H1 (cell line): ENCODE measurements around the gene SLC8A3. TPM values are rescaled to one million over a fixed set of nuclear protein-coding genes. Genes with fewer than 3 reads are reported as not detected.

Source experiments
- CTCF ChIA-PET: fragments of 300-600 bp; sonication (Branson Sonifier 250); formaldehyde crosslinking; loops from one replicate; lab custom pipeline; 2021; ENCODE audit not compliant: partially characterized antibody; lab: Charles Lee
- POLR2A ChIA-PET: fragments of 300-600 bp; sonication (Branson Sonifier 250); formaldehyde crosslinking; loops from one replicate; lab custom pipeline; 2021; ENCODE audit warnings: inconsistent platforms; ENCODE audit not compliant: partially characterized antibody; lab: Charles Lee
- DNase-seq, 2 experiments: peaks; one replicate each; pipeline versions ENCODE4 v3.0.0 to v3.0.0-alpha.2; 2010 to 2022; ENCODE audit warnings: low spot score in 2 of 2, low read depth in 1 of 2, mixed read lengths in 1 of 2
- FAIRE-seq: peaks from 2 replicates; lab custom pipeline; 2011; peaks lifted over from hg19 to GRCh38; lab: Jason Lieb, UNC
- H2AFZ ChIP-seq: 2 replicates; pipeline ENCODE4 v1.8.1; 2012; ENCODE audit warnings: low read length, inconsistent platforms
- H2AK5ac ChIP-seq: 2 replicates; pipeline ENCODE4 v1.6.1; 2013; ENCODE audit warnings: low read depth, low read length
- H2BK120ac ChIP-seq: replicated peaks from 2 replicates; pipeline ENCODE3; 2013; ENCODE audit warnings: low read depth, low read length, inconsistent platforms
- H2BK12ac ChIP-seq: 2 replicates; pipeline ENCODE4 v1.6.1; 2013; ENCODE audit warnings: low read depth, low read length
- H2BK15ac ChIP-seq: 2 replicates; pipeline ENCODE4 v1.6.1; 2013; ENCODE audit warnings: low read length
- H2BK20ac ChIP-seq: 2 replicates; pipeline ENCODE4 v1.6.1; 2013; ENCODE audit warnings: low read length
- H2BK5ac ChIP-seq: 2 replicates; pipeline ENCODE4 v1.6.1; 2013; ENCODE audit warnings: low read depth, low read length
- H3K14ac ChIP-seq: 2 replicates; pipeline ENCODE4 v1.6.1; 2013; ENCODE audit warnings: inconsistent platforms; ENCODE audit not compliant: insufficient read length
- H3K18ac ChIP-seq: 2 replicates; pipeline ENCODE4 v1.6.1; 2013; ENCODE audit warnings: low read length; ENCODE audit errors: extremely low read depth
- H3K23ac ChIP-seq: 2 replicates; pipeline ENCODE4 v1.6.1; 2013; ENCODE audit warnings: inconsistent platforms; ENCODE audit not compliant: insufficient read length
- H3K23me2 ChIP-seq: 2 replicates; pipeline ENCODE4 v1.6.1; 2013; ENCODE audit warnings: low read depth, low read length
- H3K27ac ChIP-seq: 2 replicates; pipeline ENCODE4 v1.6.1; 2011; ENCODE audit warnings: low read depth, low read length, inconsistent platforms
- H3K27me3 ChIP-seq, 4 experiments: replicated peaks in 1 of 4; 1 replicate in 1 of 4; 2 replicates in 3 of 4; pipeline versions ENCODE4 v1.6.1 to v1.8.1; 2011 to 2013; ENCODE audit warnings: low read length in 3 of 4, mild to moderate bottlenecking in 3 of 4, inconsistent platforms in 2 of 4, mixed read lengths in 2 of 4, moderate library complexity in 1 of 4; ENCODE audit not compliant: control insufficient read depth in 3 of 4, insufficient read depth in 3 of 4; ENCODE audit errors: extremely low read depth in 1 of 4
- H3K36me3 ChIP-seq, 4 experiments: 2 replicates each; pipeline versions ENCODE4 v1.6.1 to v1.8.1; 2011 to 2013; ENCODE audit warnings: mild to moderate bottlenecking in 4 of 4, low read length in 3 of 4, moderate library complexity in 2 of 4, control low read depth in 1 of 4, inconsistent platforms in 1 of 4; ENCODE audit not compliant: insufficient read depth in 4 of 4, control insufficient read depth in 2 of 4
- H3K4ac ChIP-seq: replicated peaks from 2 replicates; pipeline ENCODE3; 2013; ENCODE audit warnings: low read length, low read depth, mixed read lengths, inconsistent platforms; ENCODE audit not compliant: insufficient read length
- H3K4me1 ChIP-seq, 4 experiments: replicated peaks in 1 of 4; 1 replicate in 1 of 4; 2 replicates in 3 of 4; pipeline versions ENCODE4 v1.6.1 to v1.8.1; 2011 to 2013; ENCODE audit warnings: low read length in 3 of 4, inconsistent platforms in 2 of 4, mixed read lengths in 1 of 4; ENCODE audit not compliant: insufficient read depth in 4 of 4, control insufficient read depth in 3 of 4
- H3K4me2 ChIP-seq, 2 experiments: 2 replicates each; pipeline versions ENCODE4 v1.6.1 to v1.8.1; 2011 to 2013; ENCODE audit warnings: low read depth in 2 of 2, low read length in 2 of 2, control low read depth in 1 of 2, inconsistent platforms in 1 of 2, mild to moderate bottlenecking in 1 of 2; ENCODE audit not compliant: insufficient read depth in 1 of 2
- H3K4me3 ChIP-seq, 4 experiments: fragments of 200-600, 300-600 bp in 1 of 4; sonication (generic), shearing (Covaris generic), sonication (Bioruptor Twin) in 1 of 4; 2 replicates each; pipeline versions ENCODE4 v1.5.1 to v1.8.1; 2011 to 2016; ENCODE audit warnings: low read length in 4 of 4, low read depth in 3 of 4, control low read depth in 2 of 4, inconsistent platforms in 2 of 4, mild to moderate bottlenecking in 2 of 4, mixed read lengths in 1 of 4, moderate library complexity in 1 of 4; ENCODE audit not compliant: insufficient read depth in 2 of 4; ENCODE audit errors: extremely low read depth in 1 of 4
- H3K56ac ChIP-seq: replicated peaks from 2 replicates; pipeline ENCODE3; 2013; ENCODE audit warnings: low read depth, mild to moderate bottlenecking, mixed read lengths, low read length, inconsistent platforms; ENCODE audit not compliant: insufficient read length
- H3K79me1 ChIP-seq: 2 replicates; pipeline ENCODE4 v1.6.1; 2013; ENCODE audit warnings: low read depth, low read length, control low read depth
- H3K79me2 ChIP-seq, 2 experiments: 2 replicates each; pipeline versions ENCODE4 v1.6.1 to v1.8.1; 2012 to 2013; ENCODE audit warnings: low read length in 2 of 2, mild to moderate bottlenecking in 2 of 2, inconsistent platforms in 1 of 2; ENCODE audit not compliant: insufficient read depth in 2 of 2, control insufficient read depth in 1 of 2
- H3K9ac ChIP-seq, 4 experiments: replicated peaks in 1 of 4; 1 replicate in 1 of 4; 2 replicates in 3 of 4; pipeline versions ENCODE4 v1.6.1 to v1.8.1; 2011 to 2013; ENCODE audit warnings: low read depth in 3 of 4, low read length in 3 of 4, control low read depth in 2 of 4, mild to moderate bottlenecking in 2 of 4, moderate library complexity in 2 of 4, inconsistent platforms in 1 of 4; ENCODE audit errors: extremely low read depth in 1 of 4
- H3K9me3 ChIP-seq, 2 experiments: 2 replicates each; pipeline versions ENCODE4 v1.6.1 to v1.8.1; 2012 to 2013; ENCODE audit warnings: mild to moderate bottlenecking in 2 of 2, moderate library complexity in 2 of 2, control low read depth in 1 of 2, inconsistent platforms in 1 of 2, low read depth in 1 of 2, low read length in 1 of 2, mixed read lengths in 1 of 2; ENCODE audit not compliant: insufficient read depth in 2 of 2
- H4K20me1 ChIP-seq, 2 experiments: replicated peaks in 1 of 2; 2 replicates each; pipeline versions ENCODE3 to v1.8.1; 2011 to 2013; ENCODE audit warnings: inconsistent platforms in 2 of 2, low read length in 2 of 2, mild to moderate bottlenecking in 1 of 2; ENCODE audit not compliant: insufficient read depth in 2 of 2, control insufficient read depth in 1 of 2
- H4K5ac ChIP-seq: 2 replicates; pipeline ENCODE4 v1.6.1; 2013; ENCODE audit warnings: low read length, low read depth, mixed read lengths, inconsistent platforms; ENCODE audit not compliant: insufficient read length
- H4K8ac ChIP-seq: 2 replicates; pipeline ENCODE4 v1.8.0; 2013; ENCODE audit warnings: mild to moderate bottlenecking, moderate library complexity, low read length, inconsistent platforms; ENCODE audit not compliant: insufficient read depth; ENCODE audit errors: extremely low read depth
- H4K91ac ChIP-seq: replicated peaks from 2 replicates; pipeline ENCODE3; 2013; ENCODE audit warnings: low read length, mixed read lengths, inconsistent platforms; ENCODE audit not compliant: insufficient read length
- BRCA1 ChIP-seq: IDR thresholded peaks from 2 replicates; pipeline ENCODE4 v1.6.1; 2012; ENCODE audit warnings: low read depth, low read length, improper control_type of control experiment
- CBX5 ChIP-seq: fragments of 300-800, 300-1000 bp; sonication (generic); IDR thresholded peaks from 2 replicates; pipeline ENCODE4 v1.7.1; 2016; ENCODE audit warnings: antibody characterized with exemption, low read length, low read depth
- GTF2F1 ChIP-seq: IDR thresholded peaks from 2 replicates; pipeline ENCODE4 v1.6.1; 2012; ENCODE audit warnings: low read depth, low read length, improper control_type of control experiment, borderline replicate concordance
- RAD21 ChIP-seq, 2 experiments: IDR thresholded peaks in 1 of 2; conservative IDR thresholded peaks in 1 of 2; 2 replicates each; pipeline ENCODE4 v1.6.1; 2011; ENCODE audit warnings: low read depth in 2 of 2, low read length in 2 of 2, improper control_type of control experiment in 1 of 2, inconsistent platforms in 1 of 2, mild to moderate bottlenecking in 1 of 2, moderate library complexity in 1 of 2
- YY1 ChIP-seq: IDR thresholded peaks from 2 replicates; pipeline ENCODE4 v1.6.1; 2011; ENCODE audit warnings: low read depth, mild to moderate bottlenecking, low read length
- WGBS, 2 experiments: shearing (Covaris generic) in 1 of 2; methylation state at CpG; one replicate each; pipeline versions ENCODE4 v1.1.6 to v1.1.7; 2013 to 2015; ENCODE audit warnings: low lambda C conversion rate in 2 of 2, mixed read lengths in 2 of 2, inconsistent platforms in 1 of 2, low coverage in 1 of 2, missing lambda C conversion rate in 1 of 2; ENCODE audit not compliant: insufficient replicate concordance in 2 of 2, insufficient coverage in 1 of 2, insufficient read length in 1 of 2; ENCODE audit errors: extremely low coverage in 1 of 2, missing lambda C conversion rate in 1 of 2; 5-methylcytosine and 5-hydroxymethylcytosine counted together
- polyA plus RNA-seq, 7 experiments: library from polyadenylated mRNA; depleted of rRNA in 3 of 7; stranded (reverse) in 5 of 7; unstranded in 2 of 7; fragments of >200 nt in 5 of 7; fragments of 200-250 nt in 2 of 7; gene quantifications; 1 replicate in 5 of 7; 2 replicates in 1 of 7; 4 replicates in 1 of 7; pipeline versions ENCODE4 v1.2.1 to v1.2.3, GENCODE V29; 2011 to 2013; ENCODE audit warnings: missing spikeins in 2 of 7, mixed read lengths in 2 of 7
- total RNA-seq: library from RNA; stranded (reverse); fragmentation: NEBNext Ultra II Directional; extraction: Animal tissue kit (Norgen Biotek cat#: 25700); gene quantifications from 2 replicates; pipeline ENCODE4 v1.2.1, GENCODE V29; 2021

The SLC8A3 gene
- total and polyA plus RNA-seq, 2 of the 8 experiments (the other 6 are each of a cell fraction or from before 2014, with no cell fraction given), result 0.38 to 1.1 TPM

DNA sequence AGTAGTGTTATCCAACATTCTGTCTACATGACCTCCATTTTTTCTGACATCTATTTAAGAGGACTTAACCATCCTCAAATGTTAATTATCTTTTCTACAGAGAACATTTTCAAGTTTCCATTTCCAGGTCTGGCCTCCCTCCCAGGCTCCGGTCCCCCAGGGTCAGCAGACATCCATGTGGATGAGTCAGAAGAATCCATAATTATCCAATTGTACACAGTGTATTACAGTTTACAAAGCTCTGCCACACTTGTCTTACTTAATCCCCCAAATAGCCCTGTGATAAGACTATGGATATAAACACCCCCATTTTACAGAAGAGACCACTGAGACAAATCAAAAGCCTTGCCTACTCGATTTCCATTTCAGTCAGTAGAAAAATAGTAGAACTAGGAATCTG is 65.0 kb downstream of the SLC8A3 start:
- H4K91ac ChIP-seq, result no peak overlapping the region
- H2BK120ac ChIP-seq, result no peak overlapping the region
- no peak overlapping the region for H2AFZ ChIP-seq
- H3K36me3 ChIP-seq, result no peaks in the 10 kb centered on the region
- no peak for FAIRE-seq
- WGBS, 2 experiments, result 90% methylated on average over 2 of the region's 2 CpGs; no CpG with 5 or more reads in 1 of the 2 experiments
- no peak overlapping the region for H3K56ac ChIP-seq
- no peak overlapping the region for H4K8ac ChIP-seq
- CTCF ChIA-PET, result no interaction called here
- no peaks in the 10 kb centered on the region for H3K79me2 ChIP-seq
- H4K20me1 ChIP-seq, result no peaks in the 10 kb centered on the region
- H3K23ac ChIP-seq, result no peak overlapping the region
- no peak overlapping the region for H2BK12ac ChIP-seq
- no peak overlapping the region for H3K4me2 ChIP-seq
- POLR2A ChIA-PET, result no interaction called here
- no peak for DNase-seq
- no peak overlapping the region for H3K4ac ChIP-seq
- no peak overlapping the region for H3K4me3 ChIP-seq
- H3K9ac ChIP-seq, result no peak overlapping the region
- no peak overlapping the region for H3K27ac ChIP-seq
- no peak overlapping the region for H2AK5ac ChIP-seq
- H4K5ac ChIP-seq, result no peak overlapping the region
- H3K79me1 ChIP-seq, result no peaks in the 10 kb centered on the region
- H2BK20ac ChIP-seq, result no peak overlapping the region
- H2BK15ac ChIP-seq, result no peak overlapping the region
- peaks cover 9 to 16% (median 12%) of the 10 kb centered on the region in 4 experiments; a peak in 6 of 7 replicates for H3K4me1 ChIP-seq
- H3K23me2 ChIP-seq, result no peaks in the 10 kb centered on the region
- no peaks in the 10 kb centered on the region for H3K9me3 ChIP-seq
- H3K14ac ChIP-seq, result no peak overlapping the region
- peaks cover 0 to 2% (median 0%) of the 10 kb centered on the region in 4 experiments; a peak in 3 of 7 replicates for H3K27me3 ChIP-seq
- no peak overlapping the region for H3K18ac ChIP-seq
- no peak overlapping the region for H2BK5ac ChIP-seq
- no peak for TF ChIP-seq YY1
- no peak for TF ChIP-seq CBX5
- no peak for TF ChIP-seq GTF2F1
- no peak for TF ChIP-seq BRCA1
- no peak for TF ChIP-seq RAD21 (IDR thresholded peaks at IDR 0.05 in 1 of 2, conservative IDR thresholded peaks at IDR 0.05 in 1 of 2; ENCODE audit: low read depth in 2 of 2, low read length in 2 of 2)
